Right renal pelvis (tissue), 4 donors: ENCODE measurements around the gene LDHA. TPM values are rescaled to one million over a fixed set of nuclear protein-coding genes. Genes with fewer than 3 reads are reported as not detected.

Experiments
- DNase-seq, 4 donors: peaks; one replicate each; pipeline ENCODE4 v3.0.0-alpha.2; 2013; ENCODE audit warnings: low read depth in 4 of 4, low spot score in 3 of 4, missing footprints in 1 of 4
- polyA plus RNA-seq, 4 donors: library from polyadenylated mRNA; unstranded; fragments of 120-200 nt; gene quantifications; one replicate each; pipeline ENCODE4 v1.2.1, GENCODE V29; 2013; ENCODE audit not compliant: insufficient read length in 4 of 4

LDHA gene
- 100 to 1,000 TPM; 258 to 328 (median 284) TPM for polyA plus RNA-seq

DNA sequence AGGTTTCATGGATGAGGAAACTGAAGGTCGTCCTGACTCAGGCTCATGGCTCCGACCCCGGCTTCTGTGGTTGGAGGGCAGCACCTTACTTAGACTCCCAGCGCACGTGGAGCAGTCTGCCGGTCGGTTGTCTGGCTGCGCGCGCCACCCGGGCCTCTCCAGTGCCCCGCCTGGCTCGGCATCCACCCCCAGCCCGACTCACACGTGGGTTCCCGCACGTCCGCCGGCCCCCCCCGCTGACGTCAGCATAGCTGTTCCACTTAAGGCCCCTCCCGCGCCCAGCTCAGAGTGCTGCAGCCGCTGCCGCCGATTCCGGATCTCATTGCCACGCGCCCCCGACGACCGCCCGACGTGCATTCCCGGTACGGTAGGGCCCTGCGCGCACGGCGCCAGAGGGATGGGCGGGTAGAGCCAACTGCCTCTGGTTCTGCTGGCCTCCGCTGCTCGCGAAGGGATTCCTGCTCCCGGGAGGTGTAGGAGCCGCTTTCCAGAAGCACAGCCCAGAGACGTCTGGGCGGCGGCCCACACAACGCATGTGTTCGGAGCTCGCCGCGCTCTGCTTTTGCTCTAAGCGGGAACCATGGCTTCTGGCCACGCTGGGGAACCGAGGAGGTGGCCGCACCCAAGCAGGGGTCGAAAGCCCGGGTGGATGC is at the start of gene LDHA:
LDHA (plus strand) TSS at position 289 of the 653 bp plus-strand sequence. CDS start 2,280 bp downstream, outside the sequence.
- DNase-seq: peak; percentile 73 to 81 (median 78)

DNA sequence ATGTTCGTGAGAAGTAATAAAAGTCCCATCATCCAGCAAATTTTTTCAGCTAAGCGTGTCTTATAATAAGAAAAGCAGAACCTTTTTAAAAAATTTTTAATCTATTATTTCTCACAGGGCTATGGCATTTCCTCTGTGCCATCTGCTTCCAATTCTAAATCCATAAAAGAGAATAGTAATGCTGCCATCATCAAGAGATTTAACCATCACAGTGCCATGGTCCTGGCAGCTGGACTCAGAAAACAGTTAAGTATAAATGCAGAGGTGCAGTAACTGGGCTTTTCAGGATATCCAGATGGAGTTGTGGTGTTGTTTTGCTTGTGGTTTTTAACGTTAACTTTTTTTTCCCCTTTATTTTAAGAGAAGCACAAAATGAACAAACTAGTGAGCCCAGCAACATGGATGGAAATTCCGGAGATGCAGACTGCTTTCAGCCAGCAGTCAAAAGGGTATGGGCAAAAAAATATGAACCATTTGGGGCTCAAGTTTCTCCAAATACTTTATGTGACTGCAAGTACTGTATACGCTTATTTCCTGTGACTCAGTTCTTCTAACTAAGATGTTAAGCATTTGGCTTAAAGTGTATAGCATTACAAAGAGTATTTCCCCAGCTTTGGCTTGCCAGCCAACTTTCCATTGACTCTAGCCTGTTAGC is 46.8 kb upstream of the LDHA start:
- DNase-seq: no peak

DNA sequence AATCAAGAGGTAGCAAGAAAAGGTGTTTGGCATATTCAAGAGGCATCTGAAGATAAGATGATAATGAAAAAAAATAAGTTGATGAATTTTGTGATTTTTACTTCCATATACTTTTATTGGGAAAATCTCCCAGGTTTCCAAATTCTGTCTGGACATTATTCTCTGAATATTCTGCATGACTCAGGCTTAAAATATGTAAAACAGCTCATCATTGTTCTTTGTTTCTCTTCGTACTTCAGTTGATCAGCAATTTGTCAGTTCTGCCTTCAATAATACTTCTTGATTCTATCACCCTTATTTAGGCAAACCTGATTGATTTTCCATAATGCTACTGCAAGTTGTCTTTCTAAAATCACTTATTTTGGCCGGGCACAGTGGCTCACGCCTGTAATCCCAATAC is 41.8 kb upstream of the LDHA start:
- DNase-seq: no peak

DNA sequence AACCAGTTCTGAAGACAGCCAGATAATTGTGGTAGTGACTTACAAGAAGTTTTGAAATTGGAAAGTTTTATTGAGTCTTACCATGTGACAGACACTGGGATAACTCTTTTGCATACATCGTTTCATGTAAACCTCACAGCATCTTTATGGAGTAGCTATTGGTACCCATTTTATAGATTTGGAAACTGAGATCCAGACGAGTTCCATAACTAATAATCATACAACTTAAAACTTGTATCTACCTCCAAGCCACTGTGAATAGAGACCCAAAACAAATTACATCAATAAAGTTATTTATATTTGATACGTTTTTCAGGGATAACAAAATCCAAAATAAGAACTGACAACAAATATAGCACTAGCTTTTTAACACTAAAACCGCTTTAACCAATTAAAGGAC is 35.7 kb upstream of the LDHA start:
- no peak for DNase-seq

DNA sequence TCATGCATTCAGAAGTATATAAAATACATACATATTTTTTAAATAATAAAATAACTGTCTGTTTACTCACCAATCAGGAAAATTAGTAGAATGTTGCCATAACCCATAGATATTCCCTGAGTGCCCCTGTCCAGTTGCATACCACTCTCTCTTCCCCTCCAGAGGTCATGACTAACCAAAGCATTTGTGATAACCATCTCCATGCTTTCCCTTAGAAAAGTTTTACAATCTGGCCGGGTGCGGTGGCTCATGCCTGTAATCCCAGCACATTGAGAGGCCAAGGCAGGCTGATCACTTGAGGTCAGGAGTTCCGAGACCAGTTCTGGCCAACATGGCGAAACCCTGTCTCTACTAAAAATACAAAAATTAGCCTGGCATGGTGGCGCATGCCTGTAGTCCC is 33.2 kb upstream of the LDHA start:
- no peak for DNase-seq

DNA sequence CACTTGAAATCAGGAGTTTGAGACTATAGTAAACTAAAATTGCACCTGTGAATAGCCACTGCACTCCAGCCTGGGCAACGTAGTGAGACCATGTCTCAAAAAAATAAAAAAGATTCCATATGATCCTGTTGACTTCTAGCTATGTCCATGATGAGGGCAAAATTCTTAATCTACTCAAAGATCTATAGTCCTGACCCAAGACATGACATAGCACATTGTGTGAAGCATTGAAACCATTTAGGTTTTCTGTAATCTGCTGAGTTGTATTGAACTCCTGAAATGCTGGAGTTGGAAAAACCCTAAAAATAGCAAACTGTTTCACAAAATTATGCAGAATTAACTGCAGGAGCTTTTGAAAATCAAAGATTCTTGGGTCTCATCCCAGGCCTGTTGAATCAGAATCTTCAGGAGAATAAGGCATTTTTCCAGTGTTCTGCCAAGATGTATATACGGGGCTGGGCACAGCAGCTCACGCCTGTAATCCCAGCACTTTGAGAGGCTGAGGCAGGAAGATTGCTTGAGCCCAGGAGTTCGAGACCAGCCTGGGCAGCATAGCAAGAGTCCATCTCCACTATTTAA is 29.8 kb upstream of the LDHA start:
- DNase-seq: no peak

DNA sequence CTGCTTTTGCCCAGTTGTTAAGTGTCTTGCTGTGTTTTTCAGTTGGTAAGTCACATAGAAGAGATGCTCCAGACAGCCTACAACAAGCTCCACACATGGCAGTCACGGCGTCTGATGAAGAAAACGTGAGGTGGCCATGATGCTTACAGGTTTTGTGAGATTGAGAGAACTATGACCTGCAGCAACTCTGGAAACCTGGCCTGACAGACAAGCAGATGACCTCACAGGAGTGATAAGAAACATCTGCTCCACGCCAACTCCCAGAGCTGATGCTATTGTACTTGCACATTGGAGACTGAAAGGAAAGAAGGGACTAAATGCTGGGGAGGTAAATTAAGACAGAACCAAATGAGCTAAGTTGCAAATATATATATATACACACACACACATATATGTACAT is 28.6 kb upstream of the LDHA start:
- no peak for DNase-seq

DNA sequence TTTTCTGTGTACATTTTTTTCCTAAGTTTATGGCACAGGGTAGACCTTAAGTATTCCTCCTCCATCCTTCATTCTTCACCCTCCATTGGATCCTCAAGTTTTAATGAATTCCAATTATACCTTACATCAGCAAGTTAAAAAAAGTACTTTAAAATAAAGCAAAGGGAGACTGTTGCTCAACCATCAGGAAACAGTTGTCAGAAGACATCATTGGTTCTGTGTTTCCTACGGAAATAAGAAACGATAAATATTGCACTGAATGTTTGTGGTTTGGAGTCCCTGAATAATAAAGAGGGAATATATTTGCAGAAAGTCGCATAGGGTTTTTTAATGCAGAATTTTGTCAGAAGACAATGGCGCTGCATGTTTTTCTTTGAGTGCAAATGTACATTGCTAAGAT is 28.1 kb upstream of the LDHA start:
- no peak for DNase-seq

DNA sequence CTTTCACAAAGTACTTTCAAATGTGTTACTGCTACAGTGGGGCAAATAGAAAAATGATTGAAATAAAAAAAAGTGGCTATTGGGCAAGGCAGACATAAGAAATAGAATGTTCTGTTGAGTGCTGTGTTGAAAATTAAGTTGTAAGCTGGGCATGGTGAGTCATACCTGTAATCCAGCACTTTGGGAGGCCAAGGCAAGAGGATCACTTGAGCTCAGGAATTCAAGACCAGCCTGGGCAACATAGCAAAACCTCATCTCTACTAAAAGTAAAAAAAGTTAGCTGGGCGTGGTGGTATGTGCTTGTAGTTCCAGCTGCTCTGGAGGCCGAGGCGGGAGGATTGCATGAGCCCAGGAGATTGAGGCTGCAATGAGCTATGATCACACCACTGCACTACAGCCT is 26.9 kb upstream of the LDHA start:
- DNase-seq: no peak

DNA sequence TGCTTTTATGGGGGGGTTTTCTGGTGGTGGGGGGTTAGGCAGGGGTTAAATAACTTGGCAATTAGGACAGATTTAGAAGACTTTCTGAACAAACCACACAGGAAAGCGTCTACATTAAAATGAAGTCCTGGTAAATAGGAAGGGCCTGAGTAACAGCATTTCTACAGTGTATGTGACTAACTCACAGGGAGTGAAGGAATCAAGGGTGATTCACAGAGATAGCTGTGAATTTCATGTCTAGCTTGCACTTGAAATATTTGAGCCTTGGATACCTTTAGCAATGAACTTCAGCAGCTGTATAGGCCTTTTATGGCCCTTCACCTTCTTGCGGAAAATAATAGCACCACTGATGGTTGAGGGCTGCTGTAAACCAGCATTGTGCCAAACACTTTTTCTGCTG is 26.1 kb upstream of the LDHA start:
- DNase-seq: no peak

DNA sequence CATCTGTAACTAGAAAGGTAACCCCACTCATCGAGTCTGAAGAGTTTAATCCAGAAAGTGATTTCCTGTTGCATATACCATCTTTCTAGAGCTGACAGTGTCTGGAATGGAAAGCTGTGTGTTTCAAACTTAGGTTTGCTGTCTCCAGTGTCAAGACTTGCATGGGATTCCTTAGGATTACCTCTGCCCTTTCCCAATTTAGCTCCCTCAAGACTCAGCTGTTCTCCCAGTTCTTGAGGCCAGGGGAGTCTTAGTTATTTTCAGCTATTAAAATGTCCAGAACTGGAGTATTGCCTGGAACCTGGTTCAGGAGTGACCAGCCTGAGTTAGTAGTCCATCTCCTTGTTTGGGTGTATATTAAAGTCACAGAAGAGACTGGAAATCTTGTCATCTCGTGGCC is 25.0 kb upstream of the LDHA start:
- DNase-seq: no peak

DNA sequence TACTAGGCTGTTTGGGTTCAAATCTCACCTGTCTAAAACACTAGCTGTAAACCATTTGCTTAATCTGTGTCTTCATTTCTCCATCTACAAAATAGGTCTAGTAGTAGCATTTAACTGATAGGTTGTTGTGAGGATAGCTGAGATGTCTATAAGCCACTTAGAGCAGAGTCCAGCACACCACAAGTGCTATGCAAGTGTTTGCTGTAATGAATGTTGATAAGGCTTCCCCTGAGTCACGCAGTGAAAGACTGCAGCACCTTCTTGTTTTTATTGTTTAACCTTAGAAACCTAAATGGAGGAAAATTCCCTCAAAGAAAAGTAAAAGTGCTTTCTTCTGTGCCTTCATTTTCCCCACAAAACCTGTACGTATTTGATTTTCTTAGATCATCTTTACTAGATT is 23.1 kb upstream of the LDHA start:
- no peak for DNase-seq

DNA sequence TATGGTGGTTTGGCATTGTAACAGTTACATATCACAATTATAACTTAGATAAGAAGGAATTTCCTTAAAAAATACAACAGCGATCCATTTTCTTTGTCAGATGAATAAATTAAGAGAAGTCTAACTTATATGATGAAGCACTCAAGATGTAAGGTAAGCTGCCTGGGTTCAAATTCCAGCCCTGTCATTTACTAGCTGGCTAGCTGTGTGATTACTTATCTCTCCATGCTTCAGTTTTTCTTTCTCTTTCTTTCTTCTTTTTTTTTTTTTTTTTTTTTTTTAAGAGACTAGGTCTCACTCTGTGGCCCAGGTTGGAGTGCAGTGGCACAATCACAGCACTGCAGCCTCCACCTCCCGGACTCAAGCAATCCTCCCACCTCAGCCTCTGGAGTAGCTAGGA is 22.2 kb upstream of the LDHA start:
- no peak for DNase-seq

DNA sequence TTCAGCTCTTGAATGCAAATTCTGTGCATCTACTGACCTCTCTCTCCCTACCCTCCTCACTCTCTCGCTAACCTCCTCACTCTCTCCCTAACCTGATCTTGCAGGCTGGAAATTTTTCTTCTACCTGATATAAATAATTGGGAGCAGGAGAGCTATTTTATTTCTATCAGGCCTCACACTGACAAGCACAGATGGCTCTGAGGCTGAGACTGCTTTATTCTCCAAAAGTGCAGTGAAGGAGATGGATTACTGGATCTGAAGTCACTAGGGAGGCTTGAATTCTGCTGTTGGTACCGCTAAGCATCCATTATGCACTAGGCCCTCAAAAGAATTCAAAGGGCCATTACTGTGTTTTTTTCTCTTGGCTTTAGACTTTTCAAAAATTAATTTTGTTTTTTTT is 19.4 kb upstream of the LDHA start:
- no peak for DNase-seq

DNA sequence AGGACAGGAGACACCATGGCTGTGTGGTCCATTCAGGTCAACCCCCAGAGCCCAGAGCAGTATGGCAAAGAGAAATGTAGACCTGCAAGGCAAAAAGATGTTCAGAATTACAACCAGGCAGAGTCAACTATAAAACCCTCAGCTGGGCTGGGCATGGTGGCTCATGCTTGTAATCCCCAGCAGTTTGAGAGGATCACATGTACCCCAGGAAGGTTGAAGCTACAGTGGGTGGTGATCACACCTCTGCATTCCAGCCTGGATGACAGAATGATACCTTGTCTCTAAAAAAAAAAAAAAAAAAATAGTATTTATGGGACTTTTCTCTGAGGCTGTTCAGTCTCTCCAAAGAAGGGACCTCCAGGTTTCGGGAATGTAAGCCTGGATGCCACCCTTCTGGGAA is 18.4 kb upstream of the LDHA start:
- DNase-seq: no peak

DNA sequence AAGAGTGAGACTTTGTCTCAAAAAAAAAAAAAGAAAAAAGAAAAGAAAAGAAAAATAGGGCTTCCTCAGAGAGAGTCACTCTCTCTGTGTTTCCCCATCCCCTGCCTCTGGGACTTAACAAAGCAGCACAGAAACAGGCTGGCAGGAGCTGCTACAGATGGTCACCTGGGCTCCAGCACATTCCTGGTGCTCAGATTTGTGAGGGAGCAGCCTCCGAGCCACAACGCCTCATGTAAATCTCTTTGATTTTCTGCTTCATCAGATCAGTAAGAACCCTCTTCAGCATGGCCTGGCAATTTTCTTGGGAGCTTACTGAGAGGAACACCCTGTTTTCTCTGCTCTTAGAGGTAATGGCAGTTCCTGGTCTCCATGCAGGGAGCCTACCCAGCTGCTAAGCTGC is 15.2 kb upstream of the LDHA start:
- no peak for DNase-seq

DNA sequence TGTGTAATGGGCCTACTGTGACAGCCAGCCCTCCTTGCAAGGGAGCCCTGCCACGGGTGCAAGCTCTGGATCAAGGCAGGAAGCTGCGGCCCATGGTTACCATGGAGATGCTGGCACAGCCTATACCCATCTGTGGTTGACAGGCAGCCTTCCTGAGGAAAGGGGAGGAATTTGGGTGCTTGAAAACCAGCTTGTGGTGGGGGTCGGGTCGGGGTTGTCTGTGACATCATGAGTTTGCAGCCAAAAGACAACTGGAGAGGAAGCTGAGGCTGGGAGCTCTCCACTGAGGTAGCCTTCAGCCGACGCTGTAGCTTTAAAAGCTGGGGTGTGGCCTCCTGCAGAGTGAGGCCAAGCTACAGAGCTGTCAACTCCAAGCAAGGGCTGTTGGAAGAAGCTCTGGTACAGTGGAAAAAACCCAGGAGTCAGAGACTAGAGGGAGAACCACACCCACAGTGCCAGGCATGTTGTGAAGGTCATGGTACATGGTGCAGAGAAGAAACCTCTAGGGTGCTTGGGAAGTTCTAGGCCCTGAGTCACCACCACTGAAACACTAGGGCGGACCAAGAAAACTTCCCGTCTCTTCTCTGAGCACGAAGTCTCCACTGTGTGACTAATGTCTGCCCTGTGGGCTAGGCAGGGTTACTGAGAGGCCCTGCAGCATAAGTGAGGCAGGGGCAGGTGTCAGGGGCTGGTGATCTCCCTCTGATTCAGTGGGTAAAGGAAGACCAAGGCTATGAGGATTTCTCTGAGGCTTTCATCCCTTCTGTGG is 10.8 kb upstream of the LDHA start:
- DNase-seq: peak in 1 of 4 donors; percentile 30

DNA sequence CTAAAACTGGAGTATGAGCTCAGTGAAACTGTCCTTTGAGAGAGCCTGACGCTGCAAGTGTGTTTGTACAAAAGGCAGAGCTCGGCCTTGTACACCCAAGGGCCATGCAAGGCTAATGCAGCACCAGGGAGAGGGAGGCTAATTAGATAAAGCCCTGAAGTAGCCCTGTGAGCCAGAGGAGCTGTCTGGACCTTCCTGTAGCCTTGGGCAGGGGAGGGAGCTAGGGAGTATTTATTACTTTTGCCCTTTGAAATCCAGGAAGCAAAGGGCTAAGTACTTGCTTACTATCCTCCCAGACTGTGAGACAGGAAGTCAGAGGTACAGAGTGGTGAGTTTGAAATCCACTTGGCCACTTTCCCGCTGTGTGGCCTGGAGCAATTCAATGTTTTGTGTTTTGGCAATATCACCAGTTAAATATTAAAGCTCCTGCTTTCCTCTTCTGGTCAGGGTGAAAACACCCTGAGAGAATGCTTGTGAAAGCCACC is 10.2 kb upstream of the LDHA start:
- DNase-seq: peak in 3 of 4 donors; percentile 16 to 44 (median 39)

DNA sequence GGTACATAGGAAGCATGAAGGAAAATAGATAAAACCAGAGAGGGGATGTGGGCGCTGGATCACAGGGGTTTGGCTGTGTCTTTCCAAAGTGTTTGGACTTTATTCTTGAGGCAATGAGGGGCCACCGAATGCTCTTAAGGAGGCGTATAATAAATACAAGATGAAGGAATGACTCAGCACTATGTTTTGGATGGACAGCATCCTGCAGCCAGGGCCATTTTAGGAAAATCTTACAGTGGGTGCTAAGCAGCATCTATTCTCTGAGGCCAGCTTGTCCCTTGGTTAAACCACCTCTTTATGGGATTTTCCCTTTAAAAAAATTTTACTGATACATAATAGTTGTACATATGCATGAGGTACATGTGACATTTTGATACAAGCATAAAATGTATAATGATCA is 4.3 kb upstream of the LDHA start:
- no peak for DNase-seq

DNA sequence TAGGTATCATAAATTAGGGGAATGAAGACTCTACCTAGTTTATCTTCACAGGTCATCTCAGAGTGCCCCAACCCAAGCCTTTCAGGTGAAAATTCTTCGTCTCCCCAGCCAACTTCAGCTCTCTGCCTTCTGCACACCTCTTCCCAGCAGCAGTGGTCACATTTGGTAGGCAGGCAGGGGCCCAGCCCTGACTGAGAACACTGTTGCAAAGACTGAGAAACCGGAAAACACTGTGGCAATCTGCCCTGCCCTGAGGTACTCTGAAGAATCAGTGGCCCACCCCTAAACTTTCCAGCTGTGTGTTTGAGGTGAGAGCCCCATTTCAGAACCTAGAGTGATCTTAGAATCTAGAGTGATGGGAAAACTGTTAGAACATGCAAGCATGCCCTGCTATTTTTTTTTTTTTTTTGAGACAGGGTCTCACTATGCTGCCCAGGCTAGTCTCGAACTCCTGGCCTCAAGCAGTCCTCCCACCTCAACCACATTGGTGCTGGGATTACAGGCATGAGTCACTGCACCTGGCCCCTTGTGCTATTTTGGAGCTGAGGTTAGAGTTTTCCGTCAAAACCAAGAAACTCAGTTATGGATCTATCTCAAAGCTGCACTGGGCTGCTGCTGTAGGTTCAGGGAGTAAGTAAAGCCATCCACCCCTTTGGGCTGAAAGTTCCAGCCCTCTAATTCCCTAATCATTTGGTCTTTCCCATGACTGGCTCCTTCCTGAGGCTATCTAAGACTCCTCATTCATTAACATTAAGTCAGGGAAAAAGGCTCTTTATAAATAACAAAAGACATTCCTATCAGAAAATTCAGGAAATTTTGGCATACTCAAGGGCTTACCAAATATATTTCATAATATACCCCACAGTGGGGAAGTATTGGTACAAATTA is 1.7 kb upstream of the LDHA start:
- no peak for DNase-seq
